GM12875 (cell line): ENCODE data around the gene DOCK4.

Experiments used
- H3K4me3 ChIP-seq: one replicate; pipeline ENCODE4 v1.5.1; 2011; ENCODE audit warnings: low read depth, low read length, control low read depth
- CTCF ChIP-seq: IDR thresholded peaks from 2 replicates; pipeline ENCODE4 v1.5.1; 2011; ENCODE audit warnings: low read depth, mild to moderate bottlenecking, control low read depth, inconsistent platforms, low read length, moderate library complexity, borderline replicate concordance; ENCODE audit not compliant: insufficient read depth

The DOCK4 gene

GRCh38 chr7:111840528-111840927, 365.7 kb downstream of the DOCK4 start:
- TF ChIP-seq CTCF = no peak

GRCh38 chr7:111839261-111839660, 366.9 kb downstream of the DOCK4 start:
- no peak for TF ChIP-seq CTCF
- no peak overlapping the region for H3K4me3 ChIP-seq

More at GRCh38 chr7:111840528-111840927, 365.7 kb downstream of the DOCK4 start:
- no peak overlapping the region for H3K4me3 ChIP-seq

GRCh38 chr7:111836592-111836991, 369.6 kb downstream of the DOCK4 start:
- no peak overlapping the region for H3K4me3 ChIP-seq
- TF ChIP-seq CTCF = no peak

- no peak overlapping the region for H3K4me3 ChIP-seq
- no peak for TF ChIP-seq CTCF
Measured at GRCh38 chr7:111835066-111835465, 371.1 kb downstream of the DOCK4 start.

GRCh38 chr7:111834367-111834766, 371.8 kb downstream of the DOCK4 start:
- no peak overlapping the region for H3K4me3 ChIP-seq
- no peak for TF ChIP-seq CTCF

- TF ChIP-seq CTCF = no peak
- H3K4me3 ChIP-seq = no peak overlapping the region
Measured at GRCh38 chr7:111833466-111833865, 372.7 kb downstream of the DOCK4 start.

- no peak for TF ChIP-seq CTCF
- H3K4me3 ChIP-seq = no peak overlapping the region
Measured at GRCh38 chr7:111832174-111832573, 374.0 kb downstream of the DOCK4 start.
